ENCODE results near the gene SYT1.
"Not testable (repeated sequence)": the region's sequence is repeated elsewhere in the genome, so short reads cannot be mapped to it uniquely, and the experiment has no call there.

The SYT1 gene

GRCh38 chr12:78864403-78864869 lies at the start of gene SYT1:
Gene SYT1 (plus strand): TSS chr12:78864774.
- Histone ChIP-seq H3K4me3 (peak within 1 kb of the TSS in 6 of 7 experiments; percentile 7 to 23 (median 12)), H3K27ac (peak within 1 kb of the TSS in 1 of 21 experiments; percentile 4)

GRCh38 chr12:78818487-78818886 lies 46.1 kb upstream of the SYT1 start:
- Histone ChIP-seq H3K4me3 (no peak overlapping the region), H3K27ac (no peak overlapping the region)

- Histone ChIP-seq H3K4me3 (no peak overlapping the region), H3K27ac (no peak overlapping the region)
Measured at GRCh38 chr12:78820946-78821345, 43.6 kb upstream of the SYT1 start.

- no peak overlapping the region for H3K4me3 ChIP-seq
Measured at GRCh38 chr12:78824918-78825317, 39.7 kb upstream of the SYT1 start.

GRCh38 chr12:78829690-78830089 lies 34.9 kb upstream of the SYT1 start:
- H3K4me3 ChIP-seq: no peak overlapping the region
- no peak overlapping the region for H3K27ac ChIP-seq

More at GRCh38 chr12:78824918-78825317, 39.7 kb upstream of the SYT1 start:
- H3K27ac ChIP-seq: no peak overlapping the region

GRCh38 chr12:78835493-78835892 lies 29.1 kb upstream of the SYT1 start:
- Histone ChIP-seq H3K27ac (no peak overlapping the region), H3K4me3 (no peak overlapping the region)

- H3K4me3 ChIP-seq, H3K27ac ChIP-seq: not testable (repeated sequence)
Measured at GRCh38 chr12:78840518-78841019, 24.0 kb upstream of the SYT1 start.

GRCh38 chr12:78853231-78853630 lies 11.3 kb upstream of the SYT1 start:
- no peak overlapping the region for H3K27ac ChIP-seq

GRCh38 chr12:78863482-78864402 lies 832 bp upstream of the SYT1 start:
- Histone ChIP-seq H3K27ac (peak overlapping the region in 1 of 21 experiments; percentile 4), H3K4me3 (peak overlapping the region in 6 of 7 experiments; percentile 7 to 23 (median 12))

More at GRCh38 chr12:78853231-78853630, 11.3 kb upstream of the SYT1 start:
- H3K4me3 ChIP-seq: no peak overlapping the region

- H3K27ac ChIP-seq: no peak overlapping the region
- peak overlapping the region in 1 of 7 experiments; percentile 7 for H3K4me3 ChIP-seq
Measured at GRCh38 chr12:78864870-78865463, 393 bp downstream of the SYT1 start.

GRCh38 chr12:78865516-78865915 lies 942 bp downstream of the SYT1 start:
- Histone ChIP-seq H3K27ac (no peak overlapping the region), H3K4me3 (no peak overlapping the region)

- Histone ChIP-seq H3K4me3 (no peak overlapping the region), H3K27ac (no peak overlapping the region)
Measured at GRCh38 chr12:78866518-78866917, 1.9 kb downstream of the SYT1 start.

- no peak overlapping the region for H3K4me3 ChIP-seq
- H3K27ac ChIP-seq: no peak overlapping the region
Measured at GRCh38 chr12:78870539-78870938, 6.0 kb downstream of the SYT1 start.

- no peak overlapping the region for H3K4me3 ChIP-seq
- no peak overlapping the region for H3K27ac ChIP-seq
Measured at GRCh38 chr12:78871566-78871965, 7.0 kb downstream of the SYT1 start.

- Histone ChIP-seq H3K4me3 (no peak overlapping the region), H3K27ac (no peak overlapping the region)
Measured at GRCh38 chr12:78878459-78878858, 13.9 kb downstream of the SYT1 start.

- Histone ChIP-seq H3K27ac (no peak overlapping the region), H3K4me3 (no peak overlapping the region)
Measured at GRCh38 chr12:78878866-78879265, 14.3 kb downstream of the SYT1 start.

GRCh38 chr12:78880078-78880477 lies 15.5 kb downstream of the SYT1 start:
- H3K27ac ChIP-seq: no peak overlapping the region

GRCh38 chr12:78881685-78882084 lies 17.1 kb downstream of the SYT1 start:
- Histone ChIP-seq H3K27ac (no peak overlapping the region), H3K4me3 (no peak overlapping the region)

More at GRCh38 chr12:78880078-78880477, 15.5 kb downstream of the SYT1 start:
- no peak overlapping the region for H3K4me3 ChIP-seq

GRCh38 chr12:78885466-78885865 lies 20.9 kb downstream of the SYT1 start:
- Histone ChIP-seq H3K4me3 (no peak overlapping the region), H3K27ac (no peak overlapping the region)

- Histone ChIP-seq H3K27ac (no peak overlapping the region), H3K4me3 (no peak overlapping the region)
Measured at GRCh38 chr12:78886719-78887407, 22.3 kb downstream of the SYT1 start.

All from skin epidermis (tissue), 12 donors.